Right cardiac atrium (tissue), 5 donors: Measurements from ENCODE around the gene AP5S1. TPM values are rescaled to one million over a fixed set of nuclear protein-coding genes. Genes with fewer than 3 reads are reported as not detected.

Source experiments
- ATAC-seq, 2 donors: fragments of 200-7000 bp; cut with Tn5 transposase; one replicate each; pipeline versions ENCODE4 v1.8.0 to v1.9.1; 2020; ENCODE audit warnings: moderate library complexity in 2 of 2, mild to moderate bottlenecking in 1 of 2
- DNase-seq, 3 donors: peaks; one replicate each; pipeline ENCODE4 v3.0.0-alpha.2; 2020
- H3K27ac ChIP-seq: one replicate; pipeline ENCODE4 v1.5.1; 2013; ENCODE audit warnings: mild to moderate bottlenecking, low read length, control low read depth, moderate library complexity
- H3K27me3 ChIP-seq: one replicate; pipeline ENCODE4 v1.6.1; 2013; ENCODE audit not compliant: control insufficient read depth, insufficient read depth
- H3K4me1 ChIP-seq: one replicate; pipeline ENCODE4 v1.6.1; 2013; ENCODE audit warnings: low read length; ENCODE audit not compliant: control insufficient read depth, insufficient read depth
- H3K4me3 ChIP-seq: one replicate; pipeline ENCODE4 v1.5.1; 2013; ENCODE audit warnings: low read length, control low read depth
- H3K9me3 ChIP-seq: one replicate; pipeline ENCODE4 v1.6.1; 2013; ENCODE audit warnings: low read length; ENCODE audit not compliant: control insufficient read depth
- WGBS: extraction: QIAGEN DNeasy Blood & Tissue Kit; methylation state at CpG from one replicate; pipeline ENCODE4 v1.1.7; 2013; 5-methylcytosine and 5-hydroxymethylcytosine counted together
- intact Hi-C, 4 donors: fragments of 100-400 bp; cut with DNase I; formaldehyde crosslinking; loops; one replicate each; pipeline versions ENCODE4 v1.11.0 to v1.14.0; 2022 to 2023
- long read RNA-seq, 4 donors: library from polyadenylated mRNA; unstranded; transcript quantifications; one replicate each; pipeline ENCODE4 v2.0.0, GENCODE V29; 2020 to 2021
- polyA plus RNA-seq: library from polyadenylated mRNA; stranded (reverse); fragments of 200-250 nt; gene quantifications from one replicate; pipeline ENCODE4 v1.2.3, GENCODE V29; 2013
- total RNA-seq, 4 donors: library from RNA; stranded (reverse); fragmentation: NEBNext Ultra II Directional; extraction: Animal tissue kit (Norgen Biotek cat#: 25700); gene quantifications; one replicate each; pipeline ENCODE4 v1.2.1, GENCODE V29; 2021
- donor health status: healthy with polysubstance abuse.
- donor health status: DM: no; HTN: yes; CAD: no.
- donor health status: DM: no; HTN: no; CAD: no.
- donor health status: DM: no; HTN: yes; CAD: no; lungs with severe emphysema.
- donor health status: DM: yes; HTN: yes; CAD: no.

The AP5S1 gene
- total RNA-seq (10 to 100 TPM; 12.3 to 17.2 (median 13.5) TPM), polyA plus RNA-seq (12.5 TPM)
- long read RNA-seq, donor 1, full-length matches to known transcripts, result 27 of 33 reads
- long read RNA-seq, donor 1, partial matches to known transcripts, result 1 of 33 reads
- long read RNA-seq, donor 1, other reads (novel, unspliced or antisense), result 5 of 33 reads
- long read RNA-seq, donor 2, full-length matches to known transcripts, result 9 of 13 reads
- long read RNA-seq, donor 2, partial matches to known transcripts, result 0 of 13 reads
- long read RNA-seq, donor 2, other reads (novel, unspliced or antisense), result 4 of 13 reads
- long read RNA-seq, donor 3, full-length matches to known transcripts, result 21 of 23 reads
- long read RNA-seq, donor 3, partial matches to known transcripts, result 0 of 23 reads
- long read RNA-seq, donor 3, other reads (novel, unspliced or antisense), result 2 of 23 reads
- long read RNA-seq, donor 4, full-length matches to known transcripts, result 15 of 18 reads
- long read RNA-seq, donor 4, partial matches to known transcripts, result 0 of 18 reads
- long read RNA-seq, donor 4, other reads (novel, unspliced or antisense), result 3 of 18 reads

- Histone ChIP-seq H3K27ac (peak within 1 kb of the TSS; percentile 99), H3K27me3 (no peaks in the 10 kb centered on the region), H3K4me3 (peak within 1 kb of the TSS; percentile 47), H3K4me1 (peaks cover 14% of the 10 kb centered on the region), H3K9me3 (no peaks in the 10 kb centered on the region)
- intact Hi-C loops, result loop anchor here in 3 of 4 donors (2.0 to 5.0 kb wide), 2 partner anchors 33 to 35 kb away; partner anchors contain the start of gene CENPB (in 2 of the 3)
- ATAC-seq (peak; percentile 94), DNase-seq (peak; percentile 97 to 99 (median 99))
- under 1% methylated on average over 96 of the region's 96 CpGs for WGBS
These were observed at the start of gene AP5S1 for GRCh38 chr20:3820048-3820900. Gene AP5S1, plus strand, starts transcription at chr20:3820547. Its CDS starts 1,571 bp downstream, at chr20:3822118.

- H3K4me1 ChIP-seq, result no peaks in the 10 kb centered on the region
- no peaks in the 10 kb centered on the region for H3K9me3 ChIP-seq
- no peak overlapping the region for H3K4me3 ChIP-seq
- 77% methylated on average over 7 of the region's 7 CpGs for WGBS
- no peak overlapping the region for H3K27ac ChIP-seq
- ATAC-seq, result no peak
- intact Hi-C loops, result no loop called here
- H3K27me3 ChIP-seq, result no peaks in the 10 kb centered on the region
- no peak for DNase-seq
These were observed 48.7 kb upstream of the AP5S1 start for GRCh38 chr20:3771552-3772058.

GRCh38 chr20:3775457-3776108 lies 44.8 kb upstream of the AP5S1 start:
- 88% methylated on average over 4 of the region's 4 CpGs for WGBS
- no peak overlapping the region for H3K27ac ChIP-seq
- H3K4me1 ChIP-seq, result no peaks in the 10 kb centered on the region
- intact Hi-C loops, result no loop called here
- H3K4me3 ChIP-seq, result no peak overlapping the region
- H3K9me3 ChIP-seq, result no peaks in the 10 kb centered on the region
- no peak for DNase-seq
- H3K27me3 ChIP-seq, result no peaks in the 10 kb centered on the region
- ATAC-seq, result no peak

GRCh38 chr20:3777381-3777715 lies 43.0 kb upstream of the AP5S1 start:
- intact Hi-C loops, result no loop called here
- Histone ChIP-seq H3K4me1 (no peaks in the 10 kb centered on the region), H3K27me3 (no peaks in the 10 kb centered on the region), H3K27ac (no peak overlapping the region), H3K9me3 (no peaks in the 10 kb centered on the region), H3K4me3 (peak overlapping the region; percentile 54)
- no peak for DNase-seq
- peak in 1 of 2 donors; percentile 1 for ATAC-seq
- WGBS, result 10% methylated on average over 16 of the region's 16 CpGs

GRCh38 chr20:3777716-3778629 lies 42.4 kb upstream of the AP5S1 start:
- no peak overlapping the region for H3K27ac ChIP-seq
- 2% methylated on average over 70 of the region's 70 CpGs for WGBS
- peak; percentile 76 to 90 (median 90) for DNase-seq
- ATAC-seq, result peak; percentile 75 to 77
- H3K4me3 ChIP-seq, result peak overlapping the region; percentile 54
- no peaks in the 10 kb centered on the region for H3K27me3 ChIP-seq
- intact Hi-C loops, result no loop called here
- H3K9me3 ChIP-seq, result no peaks in the 10 kb centered on the region
- no peaks in the 10 kb centered on the region for H3K4me1 ChIP-seq

GRCh38 chr20:3778976-3779375 lies 41.4 kb upstream of the AP5S1 start:
- 27% methylated on average over 18 of the region's 18 CpGs for WGBS
- DNase-seq (peak in 2 of 3 donors; percentile 13 to 42), ATAC-seq (no peak)
- Histone ChIP-seq H3K9me3 (no peaks in the 10 kb centered on the region), H3K4me1 (no peaks in the 10 kb centered on the region), H3K27ac (no peak overlapping the region), H3K27me3 (no peaks in the 10 kb centered on the region), H3K4me3 (no peak overlapping the region)
- intact Hi-C loops, result no loop called here

- Histone ChIP-seq H3K9me3 (no peaks in the 10 kb centered on the region), H3K4me1 (peaks cover 11% of the 10 kb centered on the region), H3K4me3 (peak within 1 kb of the TSS; percentile 20), H3K27ac (no peak within 1 kb of the TSS), H3K27me3 (no peaks in the 10 kb centered on the region)
- intact Hi-C loops, result no loop called here
- DNase-seq (peak; percentile 75 to 88 (median 79)), ATAC-seq (peak; percentile 76 to 81)
- 15% methylated on average over 28 of the region's 28 CpGs for WGBS
These were observed 39.0 kb upstream of the AP5S1 start, which contains the start of gene SPEF1 for GRCh38 chr20:3781153-3781910. Gene SPEF1, minus strand, starts transcription at chr20:3781448. Its CDS starts 161 bp downstream, at chr20:3781287.

- H3K27ac ChIP-seq, result no peak overlapping the region
- ATAC-seq (no peak), DNase-seq (no peak)
- 86% methylated on average over 6 of the region's 6 CpGs for WGBS
- intact Hi-C loops, result no loop called here
- H3K9me3 ChIP-seq, result no peaks in the 10 kb centered on the region
- no peak overlapping the region for H3K4me3 ChIP-seq
- peaks cover 11% of the 10 kb centered on the region for H3K4me1 ChIP-seq
- H3K27me3 ChIP-seq, result no peaks in the 10 kb centered on the region
These were observed 37.8 kb upstream of the AP5S1 start for GRCh38 chr20:3782597-3782996.

GRCh38 chr20:3783068-3783489 lies 37.3 kb upstream of the AP5S1 start:
- intact Hi-C loops, result no loop called here
- no peak overlapping the region for H3K27ac ChIP-seq
- H3K9me3 ChIP-seq, result no peaks in the 10 kb centered on the region
- DNase-seq, result peak in 2 of 3 donors; percentile 8 to 18
- no peak overlapping the region for H3K4me3 ChIP-seq
- H3K27me3 ChIP-seq, result no peaks in the 10 kb centered on the region
- WGBS, result 69% methylated on average over 2 of the region's 2 CpGs
- ATAC-seq, result no peak
- peaks cover 11% of the 10 kb centered on the region for H3K4me1 ChIP-seq
